Endothelial cell of umbilical vein (primary cell): Measurements from ENCODE around the gene LRRTM3.

Experiments used
- EZH2 ChIP-seq: IDR thresholded peaks from 2 replicates; pipeline ENCODE4 v1.6.1; 2012; ENCODE audit warnings: borderline replicate concordance, low read depth, mild to moderate bottlenecking, moderate library complexity, low read length, inconsistent platforms; ENCODE audit not compliant: severe bottlenecking
- GATA2 ChIP-seq: IDR thresholded peaks from 2 replicates; pipeline ENCODE4 v1.7.0; 2011; ENCODE audit warnings: low read depth, mild to moderate bottlenecking, moderate library complexity, mixed read lengths, low read length; ENCODE audit not compliant: insufficient read length, insufficient read depth
- JUN ChIP-seq: IDR thresholded peaks from 2 replicates; pipeline ENCODE4 v1.6.1; 2011; ENCODE audit warnings: borderline replicate concordance, low read depth; ENCODE audit not compliant: insufficient read length, insufficient read depth
- POLR2A ChIP-seq: IDR thresholded peaks from 2 replicates; pipeline ENCODE4 v1.6.1; 2012; ENCODE audit warnings: low read depth, mild to moderate bottlenecking, control low read depth, low read length
- POLR2AphosphoS5 ChIP-seq: IDR thresholded peaks from 2 replicates; pipeline ENCODE4 v1.6.1; 2012; ENCODE audit warnings: low read depth, mild to moderate bottlenecking, control low read depth, low read length, moderate library complexity; ENCODE audit not compliant: insufficient read depth
- TF ChIP-seq, protein P1 (sequence below), 2 donors: IDR thresholded peaks; 1 replicate in 1 of 2; 2 replicates in 1 of 2; pipeline ENCODE4 v1.5.1; 2011; ENCODE audit warnings: low read length in 2 of 2, mild to moderate bottlenecking in 2 of 2, moderate library complexity in 2 of 2, control low read depth in 1 of 2, inconsistent platforms in 1 of 2, low read depth in 1 of 2; ENCODE audit not compliant: insufficient read depth in 1 of 2; ENCODE audit errors: extremely low read depth in 1 of 2
- TF ChIP-seq, protein P2 (sequence below): IDR thresholded peaks from 2 replicates; pipeline ENCODE4 v1.6.1; 2011; ENCODE audit not compliant: insufficient read depth, insufficient read length

GRCh38 chr10:66877361-66877760 is 48.5 kb upstream of the LRRTM3 start:
- no peak for TF ChIP-seq POLR2AphosphoS5
- TF ChIP-seq POLR2A: no peak
- no peak for TF ChIP-seq GATA2
- TF ChIP-seq, protein P1, sequence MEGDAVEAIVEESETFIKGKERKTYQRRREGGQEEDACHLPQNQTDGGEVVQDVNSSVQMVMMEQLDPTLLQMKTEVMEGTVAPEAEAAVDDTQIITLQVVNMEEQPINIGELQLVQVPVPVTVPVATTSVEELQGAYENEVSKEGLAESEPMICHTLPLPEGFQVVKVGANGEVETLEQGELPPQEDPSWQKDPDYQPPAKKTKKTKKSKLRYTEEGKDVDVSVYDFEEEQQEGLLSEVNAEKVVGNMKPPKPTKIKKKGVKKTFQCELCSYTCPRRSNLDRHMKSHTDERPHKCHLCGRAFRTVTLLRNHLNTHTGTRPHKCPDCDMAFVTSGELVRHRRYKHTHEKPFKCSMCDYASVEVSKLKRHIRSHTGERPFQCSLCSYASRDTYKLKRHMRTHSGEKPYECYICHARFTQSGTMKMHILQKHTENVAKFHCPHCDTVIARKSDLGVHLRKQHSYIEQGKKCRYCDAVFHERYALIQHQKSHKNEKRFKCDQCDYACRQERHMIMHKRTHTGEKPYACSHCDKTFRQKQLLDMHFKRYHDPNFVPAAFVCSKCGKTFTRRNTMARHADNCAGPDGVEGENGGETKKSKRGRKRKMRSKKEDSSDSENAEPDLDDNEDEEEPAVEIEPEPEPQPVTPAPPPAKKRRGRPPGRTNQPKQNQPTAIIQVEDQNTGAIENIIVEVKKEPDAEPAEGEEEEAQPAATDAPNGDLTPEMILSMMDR (IDR thresholded peaks at IDR 0.05; ENCODE audit: extremely low read depth in 1 of 2, insufficient read depth in 1 of 2, low read depth in 1 of 2, low read length in 2 of 2): no peak
- no peak for TF ChIP-seq JUN
- TF ChIP-seq, protein P2, sequence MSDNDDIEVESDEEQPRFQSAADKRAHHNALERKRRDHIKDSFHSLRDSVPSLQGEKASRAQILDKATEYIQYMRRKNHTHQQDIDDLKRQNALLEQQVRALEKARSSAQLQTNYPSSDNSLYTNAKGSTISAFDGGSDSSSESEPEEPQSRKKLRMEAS: no peak
- no peak for TF ChIP-seq EZH2
